Measurements from ENCODE around the gene ANKFN1.

The ANKFN1 gene

DNA sequence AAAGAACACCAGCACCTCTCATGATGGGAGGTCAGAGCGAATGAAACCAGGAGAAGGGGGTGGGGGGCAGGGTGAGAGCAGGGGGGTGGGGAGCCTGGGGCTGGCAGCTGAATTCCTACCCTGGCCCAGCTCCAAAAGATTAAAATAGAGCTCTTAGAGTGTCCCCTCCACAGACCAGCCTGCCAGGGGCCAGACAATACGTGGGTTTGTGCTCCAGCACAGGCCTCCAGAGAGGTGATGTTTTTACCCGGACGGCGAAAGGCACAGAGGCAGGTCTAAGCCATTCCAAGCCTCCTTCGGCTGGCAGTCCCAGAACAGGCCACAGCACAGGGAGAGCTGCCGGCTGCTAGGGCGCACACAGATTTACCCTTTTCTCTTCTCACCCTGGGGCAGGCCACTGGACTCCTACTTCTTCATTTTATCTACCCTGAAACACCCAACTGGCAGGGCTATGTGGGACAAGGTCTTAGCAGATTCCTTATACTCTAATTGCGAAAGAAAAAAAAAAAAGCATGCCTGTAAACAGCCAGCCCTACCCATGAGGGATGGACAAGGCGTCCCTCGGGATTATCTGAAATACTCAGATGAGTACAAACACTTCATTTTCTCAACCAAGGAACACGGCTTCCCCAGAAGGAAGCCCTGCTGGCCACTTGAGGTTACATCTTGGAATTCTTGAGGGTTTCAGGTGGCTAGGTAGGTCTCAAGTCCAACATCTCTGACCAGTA is 368.3 kb downstream of the ANKFN1 start:
- no peak for DNase-seq

DNA sequence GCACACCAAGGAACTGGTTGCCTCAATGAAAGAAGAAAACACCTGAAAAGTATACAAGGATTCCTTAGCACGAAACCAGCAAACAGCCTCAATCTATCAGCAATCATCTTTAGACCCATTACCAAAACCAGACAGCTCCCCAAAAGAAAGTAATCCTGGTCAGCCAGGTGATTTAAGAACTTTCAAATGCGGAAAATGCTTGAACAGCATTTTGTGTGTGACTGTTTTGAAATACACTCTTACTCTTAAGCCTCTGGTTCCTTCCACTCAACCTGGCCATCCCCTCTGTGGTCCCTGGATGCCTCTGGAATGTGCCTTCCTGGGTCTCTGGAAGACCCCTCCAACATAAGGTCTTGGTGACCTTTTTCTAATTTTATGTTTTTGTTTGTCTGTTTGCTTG is 369.8 kb downstream of the ANKFN1 start:
- no peak for DNase-seq

DNA sequence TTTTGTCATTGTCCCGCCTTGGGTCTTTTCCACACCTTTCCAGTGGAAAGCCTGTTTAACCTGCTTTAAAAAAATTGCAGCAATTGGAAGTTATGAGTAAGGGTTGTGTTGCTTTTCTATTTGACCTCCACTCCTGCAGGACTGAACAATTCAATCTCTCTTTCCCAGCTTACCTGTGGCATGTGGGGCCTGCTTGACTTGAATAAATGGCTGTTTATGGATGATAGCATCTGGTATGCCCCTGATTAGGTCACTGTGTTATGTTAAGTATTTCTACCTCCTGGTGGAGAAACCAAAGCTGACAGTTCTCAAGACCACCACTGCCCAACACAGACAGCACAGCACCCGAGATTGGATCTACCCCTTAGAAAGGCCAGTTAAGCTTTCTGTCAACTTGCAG is 375.4 kb downstream of the ANKFN1 start:
- DNase-seq: no peak

DNA sequence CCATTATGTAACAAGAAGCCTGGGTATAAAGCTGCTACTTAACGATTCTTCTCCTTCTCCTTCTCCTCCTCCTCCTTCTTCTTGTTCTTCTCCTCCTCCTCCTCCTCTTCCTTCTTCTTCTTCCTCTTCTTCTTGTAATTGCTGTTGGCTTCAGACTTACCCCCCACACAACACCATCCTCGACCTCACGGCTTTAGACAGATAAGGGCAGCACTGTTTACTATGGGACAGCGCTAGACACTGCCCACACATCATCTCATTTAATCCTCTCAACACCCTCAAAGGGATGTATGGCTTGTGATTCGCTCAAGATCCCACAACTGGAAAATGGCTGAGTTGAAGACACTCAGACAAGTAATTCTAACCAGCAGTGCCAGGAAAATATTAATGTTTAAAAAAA is 379.7 kb downstream of the ANKFN1 start:
- no peak for DNase-seq

DNA sequence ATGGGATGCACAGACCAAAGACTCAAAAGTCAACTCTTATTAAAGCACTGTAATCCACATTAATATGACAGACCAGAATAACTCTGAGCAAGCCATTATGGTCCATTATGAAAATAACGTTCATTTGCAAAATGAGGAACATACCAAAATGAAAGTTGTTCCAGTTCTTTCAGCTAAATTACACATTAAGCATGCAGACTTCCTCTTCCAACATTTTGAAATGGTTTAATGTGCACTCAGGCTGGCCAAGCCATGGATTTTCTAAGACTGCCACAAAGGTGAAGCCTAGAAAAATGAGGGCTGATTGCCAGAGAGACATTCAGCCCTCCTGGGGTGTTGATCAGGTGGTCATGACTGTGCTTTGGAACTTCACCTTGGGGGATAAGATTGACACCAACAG is 383.5 kb downstream of the ANKFN1 start:
- DNase-seq: no peak

DNA sequence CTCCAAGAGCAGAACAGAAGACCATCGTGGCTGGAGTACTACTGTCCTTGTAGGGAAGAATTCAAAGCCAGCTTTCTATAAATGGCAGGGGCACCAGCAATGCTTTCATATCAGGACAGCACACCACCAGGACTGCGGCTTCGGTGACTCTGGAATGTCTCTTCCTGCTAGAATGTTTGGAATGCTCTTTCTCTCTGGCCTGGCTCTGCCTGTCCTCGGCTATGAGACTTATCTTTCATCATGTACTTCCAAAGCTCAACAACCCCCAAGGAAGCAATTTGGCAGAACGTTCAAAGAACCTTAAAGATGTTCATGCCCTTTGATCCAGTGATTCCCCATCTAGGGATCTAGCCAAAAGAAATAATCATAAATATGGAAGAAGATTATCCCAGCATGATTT is 387.6 kb downstream of the ANKFN1 start:
- no peak for DNase-seq

- no peak for DNase-seq
Measured at GRCh38 chr17:56543280-56543679, 390.0 kb downstream of the ANKFN1 start.

DNA sequence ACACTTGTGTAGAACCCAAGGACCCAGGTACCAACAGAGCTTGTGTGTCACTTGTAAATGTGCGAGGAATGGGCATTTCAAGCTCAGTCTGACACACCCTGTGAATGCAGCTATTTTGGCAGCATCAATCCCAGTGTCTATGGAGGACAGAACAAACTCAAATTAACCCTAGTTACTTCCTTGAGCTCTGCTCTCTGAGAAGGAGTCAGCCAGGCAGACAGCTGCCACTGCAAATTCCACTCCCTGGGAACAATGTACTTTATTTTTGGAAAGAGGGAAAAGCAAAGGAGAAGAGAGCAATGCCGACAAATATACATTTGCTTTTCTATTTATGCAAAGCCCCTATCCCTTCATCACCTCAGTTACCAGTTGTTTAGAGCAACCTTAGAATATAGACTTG is 391.8 kb downstream of the ANKFN1 start:
- no peak for DNase-seq

- no peak for DNase-seq
Measured at GRCh38 chr17:56545930-56546329, 392.7 kb downstream of the ANKFN1 start.

DNA sequence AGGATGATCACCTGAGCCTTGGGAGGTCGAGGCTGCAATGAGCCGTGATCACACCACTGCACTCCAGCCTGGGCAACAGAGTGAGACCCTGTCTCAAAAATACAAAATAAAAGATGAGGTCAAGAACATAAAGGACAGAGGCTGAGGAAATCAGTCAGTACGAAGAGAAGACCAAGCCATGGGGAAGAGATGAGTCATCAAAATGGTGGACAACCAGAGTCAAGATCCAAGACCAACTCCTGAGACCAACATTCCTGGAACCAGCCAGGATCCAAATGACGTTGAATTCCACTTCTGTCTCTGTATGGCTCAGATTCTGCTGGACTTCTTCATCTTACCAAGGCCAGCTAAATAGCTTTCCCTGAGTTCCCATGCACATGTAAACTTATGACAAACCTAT is 395.4 kb downstream of the ANKFN1 start:
- no peak for DNase-seq

DNA sequence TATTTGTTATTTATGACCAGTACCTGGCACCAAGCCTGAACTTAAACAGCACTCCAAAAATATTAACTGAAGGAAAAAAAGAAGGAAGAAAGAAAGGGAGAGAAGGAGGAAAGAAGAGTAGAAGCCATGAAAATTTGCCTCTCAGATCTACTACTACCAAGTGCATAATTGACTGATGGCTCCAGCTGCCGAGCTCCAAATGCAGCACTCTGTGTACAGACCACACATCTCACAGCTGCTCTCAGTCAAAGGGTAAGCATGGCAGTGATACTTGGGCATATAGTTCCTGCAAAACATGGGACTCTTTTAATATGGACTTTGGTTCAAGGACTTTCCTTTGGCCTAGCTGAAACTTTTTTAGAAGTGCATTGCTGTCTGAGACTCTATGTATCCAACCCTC is 396.2 kb downstream of the ANKFN1 start:
- DNase-seq: no peak

DNA sequence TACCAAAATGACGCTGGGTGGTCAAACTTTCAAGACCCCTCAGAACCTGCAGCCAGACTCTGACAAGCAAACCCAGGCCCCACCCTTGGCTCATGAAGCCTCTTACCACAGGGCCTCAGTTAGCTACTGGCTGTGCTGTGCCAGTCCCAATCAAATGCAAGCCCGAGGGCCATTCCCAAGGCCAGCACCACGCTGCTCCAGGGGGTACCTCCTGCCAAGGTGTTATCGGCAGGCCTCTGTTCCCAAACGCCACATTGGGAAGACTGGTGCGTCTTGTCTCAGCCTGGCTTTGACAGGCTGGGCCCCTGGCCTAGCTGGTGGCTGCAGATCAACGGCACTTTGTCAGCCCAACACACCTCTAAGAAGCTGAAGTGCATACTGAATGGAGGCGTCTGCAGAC is 404.4 kb downstream of the ANKFN1 start:
- DNase-seq: no peak

DNA sequence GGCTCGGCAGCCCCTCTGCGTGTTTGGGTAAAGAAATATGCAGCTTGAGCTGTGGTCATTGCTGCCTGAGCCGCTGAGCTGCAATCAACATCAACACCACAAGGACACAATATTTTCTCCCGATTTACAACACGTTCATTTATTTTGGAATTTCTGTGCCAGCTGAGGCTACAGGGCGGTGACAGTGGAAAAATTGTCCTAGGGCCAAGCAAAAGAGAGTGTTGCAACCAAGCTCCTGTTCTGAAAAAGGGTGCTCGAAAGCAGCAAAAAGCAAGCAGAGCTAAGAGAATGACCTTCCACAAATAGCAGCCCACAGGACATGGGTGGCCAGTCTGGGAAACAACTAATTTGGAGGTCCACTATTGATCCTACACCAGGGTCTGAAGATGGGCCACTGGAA is 404.8 kb downstream of the ANKFN1 start:
- no peak for DNase-seq

All from CD4-positive, alpha-beta T cell treated with Interleukin-12 subunit alpha and Interleukin-12 subunit beta, for 1 hour (primary cell).